EL (cell line): Measurements from ENCODE around the gene DOK5.

Source experiments
- DNase-seq: peaks from one replicate; pipeline ENCODE4 v3.0.0-alpha.2; 2016

The DOK5 gene

DNA sequence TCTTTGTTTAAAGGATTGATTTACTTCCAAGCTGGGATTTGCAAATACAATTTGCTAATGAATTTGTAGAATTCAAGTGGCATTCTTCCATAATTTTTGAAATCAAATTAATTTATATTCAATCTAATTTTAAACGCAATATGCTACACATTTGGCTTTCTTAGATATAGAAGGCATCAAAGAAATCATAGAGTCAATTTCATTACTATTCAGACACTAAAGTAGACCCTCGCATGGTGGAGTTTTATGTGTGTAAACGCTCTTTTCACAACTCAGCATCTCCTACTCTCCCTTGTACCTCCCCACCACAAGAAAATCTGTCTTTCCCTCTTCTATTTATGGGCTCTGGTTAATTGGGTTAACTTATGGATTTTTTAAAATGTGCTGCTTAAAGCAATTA, 144.3 kb downstream of the DOK5 start:
- DNase-seq: no peak

GRCh38 chr20:54620611-54621010, 145.2 kb downstream of the DOK5 start:
- DNase-seq: no peak

DNA sequence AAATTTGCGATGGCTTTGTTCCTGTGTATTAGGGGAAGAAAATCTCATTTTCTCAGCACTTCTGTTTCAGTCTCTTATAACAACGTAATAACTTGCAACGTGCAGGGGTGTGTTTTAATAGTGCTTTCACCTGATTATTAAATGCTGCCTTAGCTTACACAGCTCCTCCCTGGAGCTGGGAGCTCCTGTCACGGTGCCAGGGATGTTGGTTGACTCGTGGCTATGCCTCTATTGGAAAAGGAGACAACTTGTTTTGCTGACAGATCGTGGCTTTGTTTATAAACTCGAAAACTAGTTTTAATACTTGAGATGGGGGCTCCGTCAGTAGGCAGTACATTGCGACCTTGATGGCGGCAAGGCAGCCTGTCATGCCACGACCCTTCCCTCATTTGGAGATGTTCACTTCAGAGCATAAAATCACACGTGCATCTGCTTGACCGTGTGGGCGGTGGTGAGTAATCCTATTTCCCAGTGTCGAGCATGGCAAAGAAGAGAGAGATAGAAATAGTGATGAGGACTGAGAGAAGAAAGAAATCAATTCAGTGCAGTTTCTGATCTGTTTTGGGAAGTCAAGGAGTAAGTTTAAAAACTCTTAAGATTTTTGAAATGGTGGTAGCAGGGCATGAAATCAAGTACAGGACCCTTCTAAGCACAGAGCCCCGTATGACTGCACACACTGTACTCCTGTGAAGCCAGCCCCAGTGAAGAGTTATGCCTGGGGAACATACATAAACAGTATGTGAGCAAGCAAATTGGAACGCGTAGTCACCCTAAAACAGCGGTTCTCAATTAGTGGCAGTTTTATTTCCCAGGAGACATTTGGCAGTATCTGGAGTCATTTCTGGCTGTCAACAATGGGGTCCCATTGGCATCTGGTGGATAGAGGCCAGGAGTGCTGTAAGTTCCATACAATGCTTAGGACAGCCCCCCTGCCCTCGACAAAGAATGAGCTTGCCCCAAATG, 147.2 kb downstream of the DOK5 start:
- DNase-seq: no peak

- no peak for DNase-seq
Observed at GRCh38 chr20:54623991-54624569, 148.7 kb downstream of the DOK5 start.

- no peak for DNase-seq
Observed at GRCh38 chr20:54624706-54625390, 149.5 kb downstream of the DOK5 start.

DNA sequence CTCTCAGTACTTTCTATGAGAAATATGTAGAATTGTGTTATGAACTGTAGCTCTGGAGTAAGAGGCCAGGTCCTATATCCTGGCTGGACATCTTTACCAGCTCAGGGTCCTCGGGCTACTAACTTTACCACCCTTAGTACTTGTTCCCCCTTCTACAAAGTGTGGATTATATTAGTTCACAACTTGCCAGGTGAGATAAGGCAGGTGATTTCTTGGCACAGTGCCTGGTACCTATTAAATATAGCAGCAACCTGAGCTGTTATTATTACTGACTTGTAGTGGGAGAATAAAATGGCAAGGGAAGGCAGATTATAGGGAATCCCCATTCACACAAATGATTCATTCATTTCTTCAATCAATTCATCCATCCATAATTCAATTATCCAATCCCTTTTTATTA, 150.1 kb downstream of the DOK5 start:
- no peak for DNase-seq

- no peak for DNase-seq
Observed at GRCh38 chr20:54626126-54626525, 150.7 kb downstream of the DOK5 start.

DNA sequence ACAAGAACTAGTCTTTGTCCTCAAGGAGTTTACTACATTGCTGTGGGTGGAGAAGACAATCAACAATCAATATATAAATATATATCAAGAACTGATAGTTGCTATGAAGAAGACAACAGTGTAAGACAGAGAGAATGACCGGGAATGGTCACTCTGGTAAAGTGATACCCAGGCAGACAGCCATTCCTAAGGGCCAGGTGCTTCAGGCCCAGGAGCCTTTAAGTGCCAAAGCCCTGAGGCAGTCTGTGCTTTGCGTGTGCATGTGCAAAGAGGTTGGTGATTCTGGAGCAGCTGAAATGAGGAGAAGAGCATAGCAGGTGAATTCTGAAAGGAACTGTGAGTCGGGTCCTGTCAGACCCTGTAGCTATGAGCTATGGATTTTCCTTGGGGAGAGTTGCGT, 154.2 kb downstream of the DOK5 start:
- no peak for DNase-seq

- DNase-seq: no peak
Observed at GRCh38 chr20:54630582-54630981, 155.2 kb downstream of the DOK5 start.

GRCh38 chr20:54631059-54631458, 155.7 kb downstream of the DOK5 start:
- DNase-seq: no peak

GRCh38 chr20:54633374-54634355, 158.3 kb downstream of the DOK5 start:
- no peak for DNase-seq

DNA sequence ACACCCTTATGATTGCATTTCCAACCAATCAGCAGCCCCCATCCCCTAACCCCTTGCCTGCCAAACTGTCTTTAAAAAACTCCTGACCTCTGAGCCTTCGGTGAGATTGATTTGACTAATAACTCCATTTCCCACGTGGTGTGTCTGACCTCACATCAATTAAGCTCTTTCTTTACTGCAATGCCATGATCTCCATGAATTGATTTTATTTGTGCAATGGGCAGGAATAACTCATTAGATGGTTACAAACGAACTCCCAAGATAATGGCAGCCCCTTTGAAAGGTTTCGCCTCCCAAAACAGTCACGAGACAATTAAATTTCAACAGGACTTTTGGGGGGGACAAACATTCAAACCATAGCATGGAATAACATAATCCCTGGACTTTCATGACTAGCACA, 161.2 kb downstream of the DOK5 start:
- DNase-seq: no peak

- DNase-seq: no peak
Observed at GRCh38 chr20:54639941-54640340, 164.5 kb downstream of the DOK5 start.

GRCh38 chr20:54640800-54641199, 165.4 kb downstream of the DOK5 start:
- DNase-seq: no peak

GRCh38 chr20:54642864-54643667, 167.7 kb downstream of the DOK5 start:
- no peak for DNase-seq

DNA sequence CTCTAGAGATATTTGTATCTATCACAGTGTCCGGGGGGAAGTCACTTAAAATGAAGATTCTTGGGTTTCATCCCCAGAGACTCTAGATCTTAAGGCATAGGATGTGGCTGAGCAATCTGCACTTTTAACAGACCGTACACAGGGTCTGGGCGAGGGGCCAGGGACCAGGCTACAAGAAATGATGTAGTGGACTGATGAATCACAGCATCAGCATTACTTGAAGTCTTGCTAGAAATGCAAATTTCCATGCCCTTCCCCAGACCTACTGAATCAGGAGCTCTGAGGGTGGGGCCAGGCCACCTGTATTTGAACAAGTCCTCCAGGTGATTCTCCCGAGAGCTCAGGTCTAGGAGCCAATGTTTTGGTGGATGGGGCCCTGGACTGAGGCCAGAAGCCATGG, 168.4 kb downstream of the DOK5 start:
- DNase-seq: no peak

- no peak for DNase-seq
Observed at GRCh38 chr20:54645445-54646155, 170.2 kb downstream of the DOK5 start.

- DNase-seq: no peak
Observed at GRCh38 chr20:54646156-54646517, 170.7 kb downstream of the DOK5 start.

DNA sequence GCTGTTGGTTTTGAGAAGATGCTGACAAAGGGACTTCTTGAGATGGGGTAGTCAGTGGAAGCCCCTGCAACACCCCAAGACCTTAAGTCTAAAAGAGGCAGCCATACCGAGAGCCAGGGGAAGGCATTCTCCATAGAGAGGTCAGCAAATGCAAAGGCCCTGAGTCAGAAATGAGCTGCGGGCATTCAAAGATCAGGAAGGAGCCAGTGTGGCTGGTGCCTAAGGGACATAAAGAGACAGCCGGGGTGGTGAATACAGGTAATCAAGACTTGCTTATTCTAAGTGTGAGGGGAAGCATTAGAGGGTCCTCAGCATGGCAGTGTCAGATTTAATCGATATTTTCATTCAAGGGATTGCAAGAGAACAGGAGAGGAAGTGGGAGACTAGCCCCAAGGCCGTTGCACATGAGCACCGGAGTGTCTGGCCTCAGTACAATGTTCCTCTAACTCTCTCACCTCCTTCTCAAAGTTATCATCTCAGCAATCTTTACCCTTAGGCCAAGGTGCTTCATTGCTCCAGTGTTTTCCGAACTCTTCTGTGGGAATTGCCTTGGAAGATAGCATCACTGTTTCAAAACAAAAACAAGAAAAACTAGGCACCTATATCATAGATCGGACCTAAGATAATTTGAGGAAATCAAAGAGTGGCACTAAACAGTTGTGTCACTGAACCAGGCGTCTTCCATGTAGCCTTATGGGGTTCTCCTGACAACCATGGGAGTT, 173.2 kb downstream of the DOK5 start:
- DNase-seq: no peak

GRCh38 chr20:54649511-54649962, 174.1 kb downstream of the DOK5 start:
- DNase-seq: peak; percentile 55
